HEK293 (cell line): Measurements from ENCODE around the gene GPX4.

Experiments
- CTCF ChIA-PET: fragments of 350-600 bp; formaldehyde crosslinking; extraction: SDS; loops from one replicate; lab custom pipeline; 2021; ENCODE audit warnings: antibody characterized with exemption; lab: Yijun Ruan, JAX
- POLR2A ChIA-PET: fragments of 300-600 bp; formaldehyde crosslinking; extraction: SDS; loops from one replicate; lab custom pipeline; 2020; ENCODE audit warnings: antibody characterized with exemption, inconsistent platforms; lab: Yijun Ruan, JAX
- H3K27ac ChIP-seq: fragments of 200-500 bp; sonication (Bioruptor generic); 2 replicates; pipeline ENCODE4 v1.5.1; 2014; ENCODE audit warnings: low read depth, low read length, control low read depth, inconsistent platforms; ENCODE audit errors: extremely low read depth
- H3K36me3 ChIP-seq, 2 experiments: fragments of 200-500 bp in 1 of 2; sonication (Bioruptor generic) in 1 of 2; 1 replicate in 1 of 2; 2 replicates in 1 of 2; pipeline ENCODE4 v1.5.1; 2014 to 2017; ENCODE audit warnings: inconsistent platforms in 2 of 2, low read length in 2 of 2; ENCODE audit not compliant: control insufficient read depth in 2 of 2, insufficient read depth in 1 of 2
- H3K4me1 ChIP-seq: fragments of 200-500 bp; sonication (Bioruptor generic); 2 replicates; pipeline ENCODE4 v1.5.1; 2014; ENCODE audit warnings: mild to moderate bottlenecking, low read length, inconsistent platforms; ENCODE audit not compliant: control insufficient read depth, insufficient read depth
- H3K4me3 ChIP-seq: 2 replicates; pipeline ENCODE4 v1.5.1; 2011; ENCODE audit warnings: low read depth, mild to moderate bottlenecking, control low read depth, low read length, moderate library complexity
- H3K9me3 ChIP-seq: fragments of 200-500 bp; sonication (Bioruptor generic); 2 replicates; pipeline ENCODE4 v1.5.1; 2014; ENCODE audit warnings: low read depth, low read length, inconsistent platforms; ENCODE audit not compliant: control insufficient read depth, insufficient read depth
- CTCF ChIP-seq: fragments of 450-650 bp; formaldehyde crosslinking; IDR thresholded peaks from 2 replicates; pipeline ENCODE4 v1.5.1; 2016; ENCODE audit warnings: missing biosample characterization, missing genetic modification characterization
- EGR2 ChIP-seq: fragments of 450-650 bp; formaldehyde crosslinking; IDR thresholded peaks from 2 replicates; pipeline ENCODE4 v1.5.1; 2016; ENCODE audit warnings: low read depth, missing biosample characterization, missing genetic modification characterization
- ELK4 ChIP-seq: IDR thresholded peaks from 2 replicates; pipeline ENCODE4 v1.6.1; 2011; ENCODE audit warnings: mild to moderate bottlenecking, low read depth, low read length, borderline replicate concordance
- KLF17 ChIP-seq: fragments of 450-650 bp; formaldehyde crosslinking; IDR thresholded peaks from 2 replicates; pipeline ENCODE4 v1.5.1; 2016; ENCODE audit warnings: missing biosample characterization, missing genetic modification characterization
- MEIS1 ChIP-seq: sonication (generic); formaldehyde crosslinking; IDR thresholded peaks from 2 replicates; pipeline ENCODE4 v1.8.1; 2022; ENCODE audit warnings: missing genetic modification reagents, mild to moderate bottlenecking, borderline replicate concordance
- SP2 ChIP-seq: fragments of 450-650 bp; formaldehyde crosslinking; IDR thresholded peaks from 2 replicates; pipeline ENCODE4 v1.5.1; 2016; ENCODE audit warnings: missing biosample characterization, missing genetic modification characterization
- TCF7L2 ChIP-seq: IDR thresholded peaks from 2 replicates; pipeline ENCODE4 v1.6.1; 2011; ENCODE audit warnings: low read depth, mild to moderate bottlenecking, inconsistent platforms, low read length, moderate library complexity, borderline replicate concordance
- TSHZ1 ChIP-seq: fragments of 450-650 bp; formaldehyde crosslinking; IDR thresholded peaks from 2 replicates; pipeline ENCODE4 v1.5.1; 2016; ENCODE audit warnings: missing biosample characterization, missing genetic modification characterization, borderline replicate concordance
- YY2 ChIP-seq: fragments of 450-650 bp; formaldehyde crosslinking; IDR thresholded peaks from 2 replicates; pipeline ENCODE4 v1.5.1; 2016; ENCODE audit warnings: missing biosample characterization, missing genetic modification characterization
- ZEB2 ChIP-seq: fragments of 450-650 bp; formaldehyde crosslinking; IDR thresholded peaks from 2 replicates; pipeline ENCODE4 v1.5.1; 2016; ENCODE audit warnings: missing biosample characterization, missing genetic modification characterization
- ZFP69B ChIP-seq: fragments of 450-650 bp; formaldehyde crosslinking; IDR thresholded peaks from 2 replicates; pipeline ENCODE4 v1.5.1; 2016; ENCODE audit warnings: missing biosample characterization, missing genetic modification characterization
- ZNF121 ChIP-seq: fragments of 450-650 bp; formaldehyde crosslinking; IDR thresholded peaks from 2 replicates; pipeline ENCODE4 v1.5.1; 2016; ENCODE audit warnings: missing biosample characterization, missing genetic modification characterization
- ZNF174 ChIP-seq: fragments of 450-650 bp; formaldehyde crosslinking; IDR thresholded peaks from 2 replicates; pipeline ENCODE4 v1.5.0; 2017; ENCODE audit warnings: missing biosample characterization, mild to moderate bottlenecking, missing genetic modification characterization
- ZNF2 ChIP-seq: fragments of 450-650 bp; formaldehyde crosslinking; IDR thresholded peaks from 2 replicates; pipeline ENCODE4 v1.5.1; 2016; ENCODE audit warnings: missing biosample characterization, missing genetic modification characterization
- ZNF214 ChIP-seq: fragments of 450-650 bp; formaldehyde crosslinking; IDR thresholded peaks from 2 replicates; pipeline ENCODE4 v1.5.1; 2017; ENCODE audit warnings: missing biosample characterization, mild to moderate bottlenecking, missing genetic modification characterization, borderline replicate concordance
- ZNF280C ChIP-seq: fragments of 450-650 bp; formaldehyde crosslinking; IDR thresholded peaks from 2 replicates; pipeline ENCODE4 v1.5.1; 2016; ENCODE audit warnings: missing biosample characterization, missing genetic modification characterization
- ZNF341 ChIP-seq: fragments of 450-650 bp; formaldehyde crosslinking; IDR thresholded peaks from 2 replicates; pipeline ENCODE4; 2016; ENCODE audit warnings: low read depth, missing biosample characterization, missing genetic modification characterization
- ZNF391 ChIP-seq: fragments of 450-650 bp; formaldehyde crosslinking; IDR thresholded peaks from 2 replicates; pipeline ENCODE4 v1.5.1; 2016; ENCODE audit warnings: low read depth, missing biosample characterization, missing genetic modification characterization, borderline replicate concordance
- ZNF394 ChIP-seq: fragments of 450-650 bp; formaldehyde crosslinking; IDR thresholded peaks from 2 replicates; pipeline ENCODE4 v1.5.1; 2016; ENCODE audit warnings: missing biosample characterization, missing genetic modification characterization, mild to moderate bottlenecking, moderate library complexity, borderline replicate concordance
- ZNF530 ChIP-seq: fragments of 450-650 bp; formaldehyde crosslinking; IDR thresholded peaks from 2 replicates; pipeline ENCODE4 v1.5.1; 2016; ENCODE audit warnings: low read depth, missing biosample characterization, missing genetic modification characterization
- ZNF549 ChIP-seq: fragments of 450-650 bp; IDR thresholded peaks from 2 replicates; pipeline ENCODE4 v1.5.1; 2018; ENCODE audit warnings: missing biosample characterization, missing genetic modification characterization, mild to moderate bottlenecking, inconsistent platforms, moderate library complexity
- ZNF610 ChIP-seq: fragments of 450-650 bp; formaldehyde crosslinking; IDR thresholded peaks from 2 replicates; pipeline ENCODE4 v1.5.1; 2016; ENCODE audit warnings: missing biosample characterization, missing genetic modification characterization, borderline replicate concordance

Gene GPX4

GRCh38 chr19:1115646-1116420 lies 12.0 kb downstream of the GPX4 start:
- ChIA-PET CTCF (interaction anchor here (0.6 to 1.3 kb wide), 5 partner anchors 24 to 231 kb away, joined by 3 to 4 read pairs (median 3); no protein-coding TSS in a partner anchor), POLR2A (no interaction called here)
- Histone ChIP-seq H3K4me3 (no peak overlapping the region), H3K4me1 (peaks cover 4% of the 10 kb centered on the region; the same call in 1 of the 2 replicates), H3K27ac (no peak overlapping the region), H3K9me3 (no peaks in the 10 kb centered on the region), H3K36me3 (peaks cover 6 to 38% of the 10 kb centered on the region in 2 experiments; a peak in 2 of 3 replicates)
- TF ChIP-seq ZNF394 (tag by site-specific recombination) (no peak), ZFP69B (tag by site-specific recombination) (no peak), MEIS1 (CRISPR knock-in tag) (no peak), ZNF280C (no peak), ZNF174 (tag by site-specific recombination) (no peak), TCF7L2 (no peak), CTCF (no peak), ZNF214 (tag by site-specific recombination) (no peak), ZNF391 (tag by site-specific recombination) (no peak), ZNF121 (tag by site-specific recombination) (no peak), ELK4 (no peak)

GRCh38 chr19:1116726-1117581 lies 13.2 kb downstream of the GPX4 start:
- H3K4me3 ChIP-seq: no peak overlapping the region
- H3K27ac ChIP-seq: no peak overlapping the region
- POLR2A ChIA-PET: no interaction called here
- CTCF ChIA-PET: interaction anchor here (0.6 to 0.9 kb wide), 2 partner anchors 54 to 107 kb away, joined by 3 read pairs; no protein-coding TSS in a partner anchor
- H3K4me1 ChIP-seq: peaks cover 4% of the 10 kb centered on the region; the same call in 1 of the 2 replicates
- no peaks in the 10 kb centered on the region for H3K9me3 ChIP-seq
- peaks cover 7 to 44% of the 10 kb centered on the region in 2 experiments; a peak in 2 of 3 replicates for H3K36me3 ChIP-seq
- no peak for TF ChIP-seq TSHZ1 (tag by site-specific recombination)
- 0 out of 2 replicates have a peak, but pooled peaks have one; percentile 8 for TF ChIP-seq ZNF341 (tag by site-specific recombination)
- 0 out of 2 replicates have a peak, but pooled peaks have one; percentile 31 for TF ChIP-seq EGR2 (tag by site-specific recombination)
- TF ChIP-seq YY2 (tag by site-specific recombination): no peak
- no peak for TF ChIP-seq ZNF2 (tag by site-specific recombination)
- no peak for TF ChIP-seq KLF17 (tag by site-specific recombination)
- TF ChIP-seq ZEB2 (tag by site-specific recombination): no peak
- no peak for TF ChIP-seq ZNF549 (tag by site-specific recombination)
- peak; percentile 25 for TF ChIP-seq SP2 (tag by site-specific recombination)
- TF ChIP-seq ZNF610 (tag by site-specific recombination): no peak
- no peak for TF ChIP-seq ZNF530 (tag by site-specific recombination)
